Body of pancreas (tissue), 4 donors: ENCODE measurements around the gene SLC22A14. TPM values are rescaled to one million over a fixed set of nuclear protein-coding genes. Genes with fewer than 3 reads are reported as not detected.
"Not testable (repeated sequence)": the region's sequence is repeated elsewhere in the genome, so short reads cannot be mapped to it uniquely, and the experiment has no call there.

Experiments
- ATAC-seq: fragments of 150-250 bp; one replicate; pipeline ENCODE4 v1.9.1; 2016
- DNase-seq, 4 donors: peaks; one replicate each; pipeline ENCODE4 v3.0.0-alpha.2; 2019
- H3K27ac ChIP-seq, 4 donors: fragments of 200-600 bp; sonication (generic); 1 replicate in 3 of 4; 2 replicates in 1 of 4; pipeline versions ENCODE4 v1.5.1 to v1.6.1; 2016 to 2019; ENCODE audit warnings: mild to moderate bottlenecking in 1 of 4, mixed read lengths in 1 of 4, moderate library complexity in 1 of 4
- H3K27me3 ChIP-seq, 2 donors: fragments of 200-600 bp; sonication (generic); one replicate each; pipeline ENCODE4 v1.6.0; 2016; ENCODE audit warnings: mild to moderate bottlenecking in 1 of 2
- H3K36me3 ChIP-seq, 2 donors: fragments of 200-600 bp; sonication (generic); replicated peaks in 1 of 2; 2 replicates each; pipeline ENCODE4 v1.5.1; 2016; ENCODE audit warnings: low read depth in 2 of 2; ENCODE audit not compliant: insufficient read depth in 1 of 2
- H3K4me1 ChIP-seq: fragments of 200-600 bp; sonication (generic); one replicate; pipeline ENCODE4 v1.6.0; 2016
- H3K4me3 ChIP-seq, 2 donors: fragments of 200-600 bp; sonication (generic); 1 replicate in 1 of 2; 2 replicates in 1 of 2; pipeline ENCODE4 v1.5.1; 2016 to 2019
- H3K9me3 ChIP-seq, 3 donors: fragments of 200-600 bp; sonication (generic); 1 replicate in 2 of 3; 2 replicates in 1 of 3; pipeline ENCODE4 v1.5.1; 2016
- CTCF ChIP-seq, 7 experiments: fragments of 450-650 bp in 4 of 7; fragments of 200-600 bp in 3 of 7; sonication (generic) in 3 of 7; IDR thresholded peaks; one replicate each; pipeline ENCODE4 v1.5.1; 2016 to 2019; ENCODE audit warnings: antibody characterized with exemption in 7 of 7
- POLR2A ChIP-seq, 3 donors: fragments of 450-650 bp; IDR thresholded peaks; one replicate each; pipeline ENCODE4 v1.6.1; 2016; ENCODE audit warnings: antibody characterized with exemption in 3 of 3, mild to moderate bottlenecking in 2 of 3
- WGBS, 2 donors: methylation state at CpG; one replicate each; pipeline ENCODE4 v1.1.5; 2017; 5-methylcytosine and 5-hydroxymethylcytosine counted together
- intact Hi-C: fragments of 100-400 bp; cut with DNase I; formaldehyde crosslinking; loops from one replicate; pipeline ENCODE4 v1.15.1; 2023
- total RNA-seq, 2 donors: library from RNA; depleted of rRNA; stranded (reverse); fragments of >200 nt; gene quantifications; one replicate each; pipeline ENCODE4 v1.1.0, GENCODE V29; 2016

SLC22A14 gene
- total RNA-seq, 2 donors from 2014 or later, result not detected

- TF ChIP-seq POLR2A (IDR thresholded peaks at IDR 0.05) (no peak), CTCF (IDR thresholded peaks at IDR 0.05) (no peak)
- no peaks in the 10 kb centered on the region for H3K4me1 ChIP-seq
- intact Hi-C loops, result no loop called here
- H3K4me3 ChIP-seq, result no peak overlapping the region
- no peaks in the 10 kb centered on the region for H3K27me3 ChIP-seq
- ATAC-seq (no peak), DNase-seq (no peak)
- WGBS, 2 donors, result 83 to 92% methylated on average over 7 to 13 of the region's 13 CpGs
- H3K9me3 ChIP-seq, result no peaks in the 10 kb centered on the region
- no peak overlapping the region for H3K27ac ChIP-seq
- no peaks in the 10 kb centered on the region for H3K36me3 ChIP-seq
These were observed 5.8 kb upstream of the SLC22A14 start for GRCh38 chr3:38276081-38276916.

- no peak for ATAC-seq
- Histone ChIP-seq H3K4me1 (no peaks in the 10 kb centered on the region), H3K36me3 (no peaks in the 10 kb centered on the region), H3K4me3 (no peak overlapping the region), H3K27ac (no peak overlapping the region), H3K9me3 (no peaks in the 10 kb centered on the region), H3K27me3 (no peaks in the 10 kb centered on the region)
- 95 to 96% methylated on average over 7 to 13 of the region's 13 CpGs for WGBS, 2 donors
- TF ChIP-seq POLR2A (IDR thresholded peaks at IDR 0.05), result no peak
- no peak for DNase-seq
- intact Hi-C loops, result no loop called here
These were observed 5.0 kb upstream of the SLC22A14 start for GRCh38 chr3:38276917-38277630.

GRCh38 chr3:38278841-38279240, 3.3 kb upstream of the SLC22A14 start:
- Histone ChIP-seq H3K4me3 (no peak overlapping the region), H3K36me3 (no peaks in the 10 kb centered on the region), H3K9me3 (no peaks in the 10 kb centered on the region), H3K4me1 (no peaks in the 10 kb centered on the region), H3K27me3 (no peaks in the 10 kb centered on the region), H3K27ac (no peak overlapping the region)
- WGBS, 2 donors, result 90 to 94% methylated on average over 5 of the region's 5 CpGs
- intact Hi-C loops, result no loop called here
- ATAC-seq, result no peak
- DNase-seq, result no peak
- TF ChIP-seq POLR2A (IDR thresholded peaks at IDR 0.05), result no peak
- no peak for TF ChIP-seq CTCF (IDR thresholded peaks at IDR 0.05)

GRCh38 chr3:38283810-38284755, 2.0 kb downstream of the SLC22A14 start:
- 85 to 88% methylated on average over 16 of the region's 16 CpGs for WGBS, 2 donors
- DNase-seq (no peak), ATAC-seq (no peak)
- Histone ChIP-seq H3K4me3 (no peak overlapping the region), H3K9me3 (no peaks in the 10 kb centered on the region), H3K4me1 (no peaks in the 10 kb centered on the region), H3K27ac (no peak overlapping the region), H3K27me3 (no peaks in the 10 kb centered on the region), H3K36me3 (no peaks in the 10 kb centered on the region)
- intact Hi-C loops, result no loop called here
- TF ChIP-seq CTCF (IDR thresholded peaks at IDR 0.05), result no peak
- no peak for TF ChIP-seq POLR2A (IDR thresholded peaks at IDR 0.05)

- Histone ChIP-seq H3K4me1 (no peaks in the 10 kb centered on the region), H3K36me3 (no peaks in the 10 kb centered on the region), H3K4me3 (no peak overlapping the region), H3K27ac (no peak overlapping the region), H3K27me3 (no peaks in the 10 kb centered on the region), H3K9me3 (no peaks in the 10 kb centered on the region)
- 91 to 98% methylated on average over 6 of the region's 6 CpGs for WGBS, 2 donors
- DNase-seq (no peak), ATAC-seq (no peak)
- intact Hi-C loops, result no loop called here
- no peak for TF ChIP-seq CTCF (IDR thresholded peaks at IDR 0.05)
- no peak for TF ChIP-seq POLR2A (IDR thresholded peaks at IDR 0.05)
These were observed 2.7 kb downstream of the SLC22A14 start for GRCh38 chr3:38284756-38285150.

GRCh38 chr3:38289286-38290217, 7.5 kb downstream of the SLC22A14 start:
- H3K36me3 ChIP-seq, H3K27me3 ChIP-seq, H3K4me3 ChIP-seq, H3K9me3 ChIP-seq, ATAC-seq, intact Hi-C loops, DNase-seq, H3K4me1 ChIP-seq, H3K27ac ChIP-seq: not testable (repeated sequence)
- 89 to 90% methylated on average over 16 of the region's 16 CpGs for WGBS, 2 donors
